A549 (cell line): ENCODE results near the gene DLGAP1. TPM values are rescaled to one million over a fixed set of nuclear protein-coding genes. Genes with fewer than 3 reads are reported as not detected.

Source experiments
- ATAC-seq, 2 experiments: fragments of 200-7000 bp in 1 of 2; fragments of >200 bp in 1 of 2; cut with Nextera tagmentation in 1 of 2; cut with Tn5 transposase in 1 of 2; 3 replicates each; pipeline versions ENCODE4 v1.8.0 to v1.9.1; 2018 to 2020; ENCODE audit warnings: mild to moderate bottlenecking in 1 of 2, moderate library complexity in 1 of 2
- CTCF ChIA-PET: fragments of 300-600 bp; sonication (Branson Sonifier 250); formaldehyde crosslinking; extraction: SDS; loops from one replicate; lab custom pipeline; 2021; ENCODE audit warnings: antibody characterized with exemption, inconsistent platforms; lab: Yijun Ruan, JAX
- POLR2A ChIA-PET: fragments of 350-600 bp; formaldehyde crosslinking; extraction: SDS; loops from one replicate; lab custom pipeline; 2021; ENCODE audit warnings: antibody characterized with exemption, inconsistent platforms; lab: Yijun Ruan, JAX
- DNase-seq, 2 experiments: peaks; one replicate each; pipeline versions ENCODE4 v3.0.0 to v3.0.0-alpha.2; 2011 to 2016; ENCODE audit warnings: low read depth in 1 of 2, low spot score in 1 of 2
- FAIRE-seq: peaks from 2 replicates; lab custom pipeline; 2011; peaks lifted over from hg19 to GRCh38; lab: Jason Lieb, UNC
- H3K27ac ChIP-seq, 2 experiments: fragments of >200 bp; sonication (Bioruptor Twin); formaldehyde crosslinking; 3 replicates each; pipeline ENCODE4 v1.5.1; 2016 to 2017
- H3K4me1 ChIP-seq: fragments of >200 bp; sonication (Bioruptor Twin); formaldehyde crosslinking; 3 replicates; pipeline ENCODE4 v1.6.1; 2016
- H3K4me2 ChIP-seq: fragments of >200 bp; sonication (Bioruptor Twin); formaldehyde crosslinking; 3 replicates; pipeline ENCODE4 v1.6.1; 2016
- H3K4me3 ChIP-seq: fragments of >200 bp; sonication (Bioruptor Twin); formaldehyde crosslinking; 3 replicates; pipeline ENCODE4 v1.5.1; 2016
- H3K9me3 ChIP-seq: fragments of >200 bp; sonication (Bioruptor Twin); formaldehyde crosslinking; 3 replicates; pipeline ENCODE4 v1.6.1; 2016
- BHLHE40 ChIP-seq: IDR thresholded peaks from 2 replicates; pipeline ENCODE4 v1.6.1; 2012; ENCODE audit warnings: low read depth, low read length, inconsistent platforms
- CBX8 ChIP-seq: fragments of 200-600 bp; sonication (generic); IDR thresholded peaks from 2 replicates; pipeline ENCODE4 v1.6.1; 2016
- CEBPB ChIP-seq, 2 experiments: fragments of >200 bp in 1 of 2; sonication (Bioruptor Twin) in 1 of 2; formaldehyde crosslinking in 1 of 2; IDR thresholded peaks; 2 replicates each; pipeline ENCODE4 v1.6.1; 2012 to 2016
- CHD4 ChIP-seq: fragments of 200-600 bp; sonication (generic); IDR thresholded peaks from 2 replicates; pipeline ENCODE4 v1.6.1; 2016; ENCODE audit warnings: antibody characterized with exemption, mild to moderate bottlenecking, borderline replicate concordance
- E2F6 ChIP-seq: IDR thresholded peaks from 2 replicates; pipeline ENCODE4 v1.6.1; 2012; ENCODE audit warnings: low read depth, borderline replicate concordance
- EHF ChIP-seq: fragments of 250-450 bp; sonication (Bioruptor Pico); IDR thresholded peaks from 2 replicates; pipeline ENCODE4 v1.5.0; 2020; ENCODE audit warnings: mild to moderate bottlenecking
- EHMT2 ChIP-seq: fragments of 200-600 bp; sonication (generic); IDR thresholded peaks from 2 replicates; pipeline ENCODE4 v1.6.1; 2016; ENCODE audit warnings: antibody characterized with exemption, low read depth, mild to moderate bottlenecking, moderate library complexity
- FOXS1 ChIP-seq: fragments of 250-450 bp; sonication (Bioruptor Pico); IDR thresholded peaks from 2 replicates; pipeline ENCODE4 v1.5.0; 2020; ENCODE audit warnings: mild to moderate bottlenecking, moderate library complexity
- HOXA7 ChIP-seq: fragments of 250-450 bp; sonication (Bioruptor Pico); IDR thresholded peaks from 2 replicates; pipeline ENCODE4 v1.5.0; 2020; ENCODE audit warnings: mild to moderate bottlenecking, moderate library complexity
- JUN ChIP-seq, 2 experiments: fragments of >200 bp; sonication (Bioruptor Twin); formaldehyde crosslinking; IDR thresholded peaks; 2 replicates in 1 of 2; 3 replicates in 1 of 2; pipeline ENCODE4 v1.6.1; 2016 to 2017
- JUNB ChIP-seq: fragments of >200 bp; sonication (Bioruptor Twin); formaldehyde crosslinking; IDR thresholded peaks from 2 replicates; pipeline ENCODE4 v1.6.1; 2016
- MAFK ChIP-seq: fragments of 450-650 bp; IDR thresholded peaks from 2 replicates; pipeline ENCODE4 v1.6.1; 2014; ENCODE audit not compliant: partially characterized antibody
- MAX ChIP-seq: IDR thresholded peaks from 2 replicates; pipeline ENCODE4 v1.6.1; 2012
- NPAS2 ChIP-seq: fragments of 250-450 bp; sonication (Bioruptor Pico); IDR thresholded peaks from 2 replicates; pipeline ENCODE4 v1.8.0; 2022; ENCODE audit warnings: mild to moderate bottlenecking, moderate library complexity, borderline replicate concordance
- NR3C1 ChIP-seq: fragments of >200 bp; sonication (Bioruptor Twin); formaldehyde crosslinking; IDR thresholded peaks from 3 replicates; pipeline ENCODE4 v1.6.1; 2017
- PHF8 ChIP-seq: fragments of 200-600 bp; sonication (generic); IDR thresholded peaks from 2 replicates; pipeline ENCODE4 v1.6.1; 2016; ENCODE audit warnings: low read depth, mild to moderate bottlenecking, antibody characterized with exemption, moderate library complexity, borderline replicate concordance
- POLR2A ChIP-seq: IDR thresholded peaks from 2 replicates; pipeline ENCODE4 v1.6.1; 2012; ENCODE audit warnings: mild to moderate bottlenecking, low read length
- RARB ChIP-seq: fragments of 250-450 bp; sonication (Bioruptor Pico); IDR thresholded peaks from 2 replicates; pipeline ENCODE4 v1.8.0; 2021; ENCODE audit warnings: mild to moderate bottlenecking, moderate library complexity
- RCOR1 ChIP-seq: fragments of 150-350 bp; IDR thresholded peaks from 2 replicates; pipeline ENCODE4 v1.6.1; 2014; ENCODE audit warnings: antibody characterized with exemption, low read length, low read depth
- RNF2 ChIP-seq: fragments of 200-600 bp; sonication (generic); IDR thresholded peaks from 2 replicates; pipeline ENCODE4 v1.6.1; 2016; ENCODE audit warnings: low read depth, mild to moderate bottlenecking, antibody characterized with exemption, moderate library complexity, borderline replicate concordance
- SMC3 ChIP-seq: fragments of >200 bp; sonication (Bioruptor Twin); formaldehyde crosslinking; IDR thresholded peaks from 3 replicates; pipeline ENCODE4 v1.6.1; 2018; ENCODE audit warnings: inconsistent platforms
- TP53 ChIP-seq: fragments of 250-450 bp; sonication (Bioruptor Pico); IDR thresholded peaks from 2 replicates; pipeline ENCODE4 v1.5.0; 2021; ENCODE audit warnings: mild to moderate bottlenecking, moderate library complexity
- ZNF302 ChIP-seq: fragments of 250-450 bp; sonication (Bioruptor Pico); IDR thresholded peaks from 2 replicates; pipeline ENCODE4 v1.9.0; 2021; ENCODE audit warnings: inconsistent platforms, mild to moderate bottlenecking, moderate library complexity
- WGBS: methylation state at CpG from one replicate; pipeline ENCODE4 v1.1.6; 2017; ENCODE audit errors: missing lambda C conversion rate; 5-methylcytosine and 5-hydroxymethylcytosine counted together
- polyA plus RNA-seq, 4 experiments: library from polyadenylated mRNA; depleted of rRNA in 3 of 4; stranded (reverse); fragments of >200 nt; fragmentation: RNase III in 1 of 4; extraction: RNeasy Plus Mini Kit Qiagen cat#74134 plus additional on column Dnase treatment in 1 of 4; gene quantifications; 2 replicates in 3 of 4; 3 replicates in 1 of 4; pipeline ENCODE4 v1.2.3, GENCODE V29; 2011 to 2017
- TF ChIP-seq, protein P1 (sequence below): fragments of >200 bp; sonication (Bioruptor Twin); formaldehyde crosslinking; IDR thresholded peaks from 3 replicates; pipeline ENCODE4 v1.5.1; 2016
- TF ChIP-seq, protein P2 (sequence below): fragments of 150-350 bp; IDR thresholded peaks from 2 replicates; pipeline ENCODE4 v1.6.1; 2014; ENCODE audit warnings: low read depth, mild to moderate bottlenecking, low read length
- TF ChIP-seq, protein P3 (sequence below): fragments of 450-650 bp; IDR thresholded peaks from 2 replicates; pipeline ENCODE4 v1.6.1; 2014; ENCODE audit warnings: antibody characterized with exemption

Gene DLGAP1
- polyA plus RNA-seq, 2 of the 4 experiments (the other 2 are of a cell fraction) = 0.04 to 0.12 TPM

- WGBS = 0% methylated on average over 1 of the region's 5 CpGs
- ChIA-PET POLR2A (no interaction called here), CTCF (no interaction called here)
- H3K4me1 ChIP-seq = no peaks in the 10 kb centered on the region
- FAIRE-seq = no peak
- no peak overlapping the region for H3K4me3 ChIP-seq
- DNase-seq = no peak
- TF ChIP-seq EHMT2 (no peak), JUNB (no peak), RARB (CRISPR knock-in tag) (no peak), POLR2A (no peak), ZNF302 (CRISPR knock-in tag) (no peak), HOXA7 (CRISPR knock-in tag) (no peak), BHLHE40 (no peak), CEBPB (IDR thresholded peaks at IDR 0.05) (no peak), CHD4 (no peak), E2F6 (no peak), MAX (no peak), NR3C1 (no peak)
- H3K4me2 ChIP-seq = no peak overlapping the region
- no peak overlapping the region for H3K27ac ChIP-seq
- no peaks in the 10 kb centered on the region for H3K9me3 ChIP-seq
- no peak for ATAC-seq
These were observed 55.2 kb downstream of the DLGAP1 start for GRCh38 chr18:4399929-4400328.

GRCh38 chr18:4394700-4395099, 60.4 kb downstream of the DLGAP1 start:
- no peak for DNase-seq
- no peak overlapping the region for H3K4me2 ChIP-seq
- ATAC-seq = no peak
- TF ChIP-seq, protein P1, sequence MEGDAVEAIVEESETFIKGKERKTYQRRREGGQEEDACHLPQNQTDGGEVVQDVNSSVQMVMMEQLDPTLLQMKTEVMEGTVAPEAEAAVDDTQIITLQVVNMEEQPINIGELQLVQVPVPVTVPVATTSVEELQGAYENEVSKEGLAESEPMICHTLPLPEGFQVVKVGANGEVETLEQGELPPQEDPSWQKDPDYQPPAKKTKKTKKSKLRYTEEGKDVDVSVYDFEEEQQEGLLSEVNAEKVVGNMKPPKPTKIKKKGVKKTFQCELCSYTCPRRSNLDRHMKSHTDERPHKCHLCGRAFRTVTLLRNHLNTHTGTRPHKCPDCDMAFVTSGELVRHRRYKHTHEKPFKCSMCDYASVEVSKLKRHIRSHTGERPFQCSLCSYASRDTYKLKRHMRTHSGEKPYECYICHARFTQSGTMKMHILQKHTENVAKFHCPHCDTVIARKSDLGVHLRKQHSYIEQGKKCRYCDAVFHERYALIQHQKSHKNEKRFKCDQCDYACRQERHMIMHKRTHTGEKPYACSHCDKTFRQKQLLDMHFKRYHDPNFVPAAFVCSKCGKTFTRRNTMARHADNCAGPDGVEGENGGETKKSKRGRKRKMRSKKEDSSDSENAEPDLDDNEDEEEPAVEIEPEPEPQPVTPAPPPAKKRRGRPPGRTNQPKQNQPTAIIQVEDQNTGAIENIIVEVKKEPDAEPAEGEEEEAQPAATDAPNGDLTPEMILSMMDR = no peak
- TF ChIP-seq CBX8 (no peak), RNF2 (no peak), MAX (no peak), ZNF302 (CRISPR knock-in tag) (no peak), TP53 (CRISPR knock-in tag) (no peak), RCOR1 (no peak), FOXS1 (no peak), EHF (CRISPR knock-in tag) (no peak), PHF8 (no peak), CHD4 (no peak), SMC3 (no peak), NPAS2 (no peak), MAFK (no peak), JUN (IDR thresholded peaks at IDR 0.05) (no peak), E2F6 (no peak)
- TF ChIP-seq, protein P2, sequence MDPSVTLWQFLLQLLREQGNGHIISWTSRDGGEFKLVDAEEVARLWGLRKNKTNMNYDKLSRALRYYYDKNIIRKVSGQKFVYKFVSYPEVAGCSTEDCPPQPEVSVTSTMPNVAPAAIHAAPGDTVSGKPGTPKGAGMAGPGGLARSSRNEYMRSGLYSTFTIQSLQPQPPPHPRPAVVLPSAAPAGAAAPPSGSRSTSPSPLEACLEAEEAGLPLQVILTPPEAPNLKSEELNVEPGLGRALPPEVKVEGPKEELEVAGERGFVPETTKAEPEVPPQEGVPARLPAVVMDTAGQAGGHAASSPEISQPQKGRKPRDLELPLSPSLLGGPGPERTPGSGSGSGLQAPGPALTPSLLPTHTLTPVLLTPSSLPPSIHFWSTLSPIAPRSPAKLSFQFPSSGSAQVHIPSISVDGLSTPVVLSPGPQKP = no peak
- TF ChIP-seq, protein P3, sequence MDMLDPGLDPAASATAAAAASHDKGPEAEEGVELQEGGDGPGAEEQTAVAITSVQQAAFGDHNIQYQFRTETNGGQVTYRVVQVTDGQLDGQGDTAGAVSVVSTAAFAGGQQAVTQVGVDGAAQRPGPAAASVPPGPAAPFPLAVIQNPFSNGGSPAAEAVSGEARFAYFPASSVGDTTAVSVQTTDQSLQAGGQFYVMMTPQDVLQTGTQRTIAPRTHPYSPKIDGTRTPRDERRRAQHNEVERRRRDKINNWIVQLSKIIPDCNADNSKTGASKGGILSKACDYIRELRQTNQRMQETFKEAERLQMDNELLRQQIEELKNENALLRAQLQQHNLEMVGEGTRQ = no peak
- ChIA-PET POLR2A (no interaction called here), CTCF (no interaction called here)
- H3K27ac ChIP-seq = no peak overlapping the region
- FAIRE-seq = no peak
- H3K4me3 ChIP-seq = no peak overlapping the region
- 2% methylated on average over 4 of the region's 4 CpGs for WGBS
- H3K9me3 ChIP-seq = no peaks in the 10 kb centered on the region
- no peaks in the 10 kb centered on the region for H3K4me1 ChIP-seq
